ENCODE measurements around the gene UBL3.

- TF ChIP-seq POLR2A (IDR thresholded peaks at IDR 0.05; ENCODE audit: low read depth, low read length) (no peak), POLR2AphosphoS5 (IDR thresholded peaks at IDR 0.05; ENCODE audit: low read depth, low read length) (no peak), TAF1 (IDR thresholded peaks at IDR 0.05; ENCODE audit: borderline replicate concordance, low read depth, low read length) (no peak)
These were observed 33.7 kb downstream of the UBL3 start for GRCh38 chr13:29816715-29817114.
